ENCODE data around the gene NANS. TPM values are rescaled to one million over a fixed set of nuclear protein-coding genes. Genes with fewer than 3 reads are reported as not detected.

The NANS gene
- total RNA-seq (2022; extraction: Qiagen RNA extraction; ENCODE audit: low read depth), result 60.8 to 71.2 TPM (median 68.5 TPM) in 5 replicates

GRCh38 chr9:98056269-98057137 lies at the start of gene NANS:
Gene NANS (plus strand): TSS chr9:98056732. CDS start chr9:98056809, 77 bp downstream.

GRCh38 chr9:98118640-98119601 lies 62.4 kb downstream of the NANS start, which contains the start of gene TRIM14:
Gene TRIM14 (minus strand): TSS chr9:98119222. CDS start chr9:98119188, 34 bp downstream.

Other genes starting within 250 kb of the NANS start
- 3.5 to 4.3 TPM (median 4.0 TPM) in 5 replicates for gene FOXE1, start 203.5 kb upstream of the NANS start, total RNA-seq (2022; extraction: Qiagen RNA extraction; ENCODE audit: low read depth)
- gene TRMO, start 134.2 kb upstream of the NANS start, total RNA-seq (2022; extraction: Qiagen RNA extraction; ENCODE audit: low read depth), result 12.3 to 16.9 TPM (median 13.8 TPM) in 5 replicates
- gene HEMGN, start 118.6 kb upstream of the NANS start, total RNA-seq (2022; extraction: Qiagen RNA extraction; ENCODE audit: low read depth), result not detected in 5 replicates
- 279 to 318 TPM (median 297 TPM) in 5 replicates for gene ANP32B, start 73.4 kb upstream of the NANS start, total RNA-seq (2022; extraction: Qiagen RNA extraction; ENCODE audit: low read depth)
- gene TRIM14, start 62.5 kb downstream of the NANS start, total RNA-seq (2022; extraction: Qiagen RNA extraction; ENCODE audit: low read depth), result 10.0 to 14.7 TPM (median 13.6 TPM) in 5 replicates
- gene CORO2A, start 135.9 kb downstream of the NANS start, total RNA-seq (2022; extraction: Qiagen RNA extraction; ENCODE audit: low read depth), result 0.47 to 1.1 TPM (median 0.65 TPM) in 5 replicates
- gene TBC1D2, start 198.9 kb downstream of the NANS start, total RNA-seq (2022; extraction: Qiagen RNA extraction; ENCODE audit: low read depth), result 9.2 to 11.2 TPM (median 10.3 TPM) in 5 replicates

All from A549 treated with DMSO at 1 μM for 4 hours (cell line).